Gastroesophageal sphincter (tissue), 3 donors: ENCODE data around the gene TRHDE.

ENCODE experiments used
- EP300 ChIP-seq: sonication (generic); formaldehyde crosslinking; IDR thresholded peaks from one replicate; pipeline ENCODE4 v1.6.1; 2017; ENCODE audit warnings: antibody characterized with exemption, mild to moderate bottlenecking
- POLR2A ChIP-seq, 2 donors: fragments of 450-650 bp; IDR thresholded peaks; one replicate each; pipeline ENCODE4 v1.6.1; 2017; ENCODE audit warnings: antibody characterized with exemption in 2 of 2, mild to moderate bottlenecking in 2 of 2, moderate library complexity in 1 of 2
- POLR2AphosphoS5 ChIP-seq: sonication (generic); formaldehyde crosslinking; IDR thresholded peaks from one replicate; pipeline ENCODE4 v1.6.1; 2017; ENCODE audit warnings: antibody characterized with exemption
- TF ChIP-seq, protein P1 (sequence below), 4 experiments: fragments of 200-600 bp in 2 of 4; fragments of 450-650 bp in 2 of 4; sonication (generic) in 1 of 4; IDR thresholded peaks; one replicate each; pipeline ENCODE4 v1.5.1; 2017 to 2019; ENCODE audit warnings: antibody characterized with exemption in 4 of 4, mild to moderate bottlenecking in 2 of 4, moderate library complexity in 2 of 4

DNA sequence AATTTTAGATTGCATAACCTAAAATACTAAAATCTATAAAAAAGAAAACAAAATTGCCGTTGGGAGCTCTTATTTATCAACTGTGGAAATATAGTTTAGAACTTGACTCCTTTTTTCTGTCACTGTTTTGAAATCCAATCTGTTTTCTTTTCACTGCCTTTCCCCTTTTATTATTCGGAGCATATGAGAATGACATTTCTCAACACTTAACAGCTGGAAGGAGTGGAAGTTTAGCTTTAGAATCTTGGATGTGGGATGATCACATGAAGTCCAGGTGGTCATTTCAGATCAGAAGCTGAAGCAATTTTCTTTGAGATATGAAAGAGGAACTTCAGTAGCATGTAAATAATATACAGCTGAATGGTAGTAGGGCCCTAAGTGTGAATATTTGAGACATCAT, 16.7 kb downstream of the TRHDE start:
- TF ChIP-seq, protein P1, sequence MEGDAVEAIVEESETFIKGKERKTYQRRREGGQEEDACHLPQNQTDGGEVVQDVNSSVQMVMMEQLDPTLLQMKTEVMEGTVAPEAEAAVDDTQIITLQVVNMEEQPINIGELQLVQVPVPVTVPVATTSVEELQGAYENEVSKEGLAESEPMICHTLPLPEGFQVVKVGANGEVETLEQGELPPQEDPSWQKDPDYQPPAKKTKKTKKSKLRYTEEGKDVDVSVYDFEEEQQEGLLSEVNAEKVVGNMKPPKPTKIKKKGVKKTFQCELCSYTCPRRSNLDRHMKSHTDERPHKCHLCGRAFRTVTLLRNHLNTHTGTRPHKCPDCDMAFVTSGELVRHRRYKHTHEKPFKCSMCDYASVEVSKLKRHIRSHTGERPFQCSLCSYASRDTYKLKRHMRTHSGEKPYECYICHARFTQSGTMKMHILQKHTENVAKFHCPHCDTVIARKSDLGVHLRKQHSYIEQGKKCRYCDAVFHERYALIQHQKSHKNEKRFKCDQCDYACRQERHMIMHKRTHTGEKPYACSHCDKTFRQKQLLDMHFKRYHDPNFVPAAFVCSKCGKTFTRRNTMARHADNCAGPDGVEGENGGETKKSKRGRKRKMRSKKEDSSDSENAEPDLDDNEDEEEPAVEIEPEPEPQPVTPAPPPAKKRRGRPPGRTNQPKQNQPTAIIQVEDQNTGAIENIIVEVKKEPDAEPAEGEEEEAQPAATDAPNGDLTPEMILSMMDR (IDR thresholded peaks at IDR 0.05): no peak
- TF ChIP-seq POLR2A (IDR thresholded peaks at IDR 0.05): no peak
- TF ChIP-seq POLR2AphosphoS5: no peak
- no peak for TF ChIP-seq EP300
